ENCODE measurements around the gene MS4A18. TPM values are rescaled to one million over a fixed set of nuclear protein-coding genes. Genes with fewer than 3 reads are reported as not detected.

The MS4A18 gene
- total RNA-seq, 2 experiments from 2014 or later = not detected

- TF ChIP-seq CTCF (IDR thresholded peaks at IDR 0.05) = no peak
- Mint-ChIP-seq H3K27me3 (peaks cover 25% of the 10 kb centered on the region), H3K36me3 (ENCODE audit: low read depth) (no peaks in the 10 kb centered on the region), H3K9me3 (no peaks in the 10 kb centered on the region), H3K4me1 (ENCODE audit: low read depth) (no peaks in the 10 kb centered on the region), H3K27ac (no peak overlapping the region), H3K4me3 (no peak overlapping the region)
- ATAC-seq (no peak), DNase-seq (no peak)
- CTCF ChIA-PET = interaction anchor here (1.0 to 9.7 kb wide), 5 partner anchors 15 to 69 kb away, joined by 3 to 116 read pairs (median 4); partner anchors contain the start of gene MS4A8
- POLR2A ChIA-PET = no interaction called here
- intact Hi-C loops (cut with micrococcal nuclease) = loop anchor here (10.0 kb wide), 1 partner anchor 63 kb away; no protein-coding TSS in a partner anchor
Observed at GRCh38 chr11:60761436-60762190, 37.1 kb downstream of the MS4A18 start.

GRCh38 chr11:60762851-60763691 lies 38.6 kb downstream of the MS4A18 start:
- ChIA-PET POLR2A (no interaction called here), CTCF (interaction anchor here (0.6 to 9.7 kb wide), 15 partner anchors 9 to 135 kb away, joined by 3 to 116 read pairs (median 3); partner anchors contain the start of gene MS4A8)
- Mint-ChIP-seq H3K9me3 (no peaks in the 10 kb centered on the region), H3K4me3 (no peak overlapping the region), H3K4me1 (ENCODE audit: low read depth) (no peaks in the 10 kb centered on the region), H3K36me3 (ENCODE audit: low read depth) (no peaks in the 10 kb centered on the region), H3K27ac (no peak overlapping the region), H3K27me3 (peaks cover 27% of the 10 kb centered on the region)
- DNase-seq (no peak), ATAC-seq (peak; percentile 39)
- intact Hi-C loops (cut with micrococcal nuclease) = loop anchor here (10.0 kb wide), 1 partner anchor 62 kb away; no protein-coding TSS in a partner anchor
- no peak for TF ChIP-seq CTCF (IDR thresholded peaks at IDR 0.05)

- Mint-ChIP-seq H3K27me3 (peaks cover 24% of the 10 kb centered on the region), H3K27ac (no peak overlapping the region), H3K9me3 (no peaks in the 10 kb centered on the region), H3K4me3 (no peak overlapping the region), H3K4me1 (ENCODE audit: low read depth) (no peaks in the 10 kb centered on the region), H3K36me3 (ENCODE audit: low read depth) (no peaks in the 10 kb centered on the region)
- intact Hi-C loops (cut with micrococcal nuclease) = loop anchor here (10.0 kb wide), 1 partner anchor 61 kb away; no protein-coding TSS in a partner anchor
- no peak for TF ChIP-seq CTCF (IDR thresholded peaks at IDR 0.05)
- ChIA-PET POLR2A (no interaction called here), CTCF (interaction anchor here (0.6 to 9.7 kb wide), 8 partner anchors 10 to 135 kb away, joined by 3 to 116 read pairs (median 4); no protein-coding TSS in a partner anchor)
- DNase-seq (no peak), ATAC-seq (no peak)
Observed at GRCh38 chr11:60763692-60764369, 39.3 kb downstream of the MS4A18 start.

GRCh38 chr11:60764879-60765278 lies 40.4 kb downstream of the MS4A18 start:
- H3K4me1 Mint-ChIP-seq (ENCODE audit: low read depth) = no peaks in the 10 kb centered on the region
- no peaks in the 10 kb centered on the region for H3K9me3 Mint-ChIP-seq
- ChIA-PET POLR2A (no interaction called here), CTCF (interaction anchor here (1.2 to 9.7 kb wide), 3 partner anchors 8 to 12 kb away, joined by 3 to 116 read pairs (median 5); partner anchors contain the start of gene MS4A15)
- peaks cover 15% of the 10 kb centered on the region for H3K27me3 Mint-ChIP-seq
- intact Hi-C loops (cut with micrococcal nuclease) = loop anchor here (10.0 kb wide), 1 partner anchor 60 kb away; no protein-coding TSS in a partner anchor
- DNase-seq (no peak), ATAC-seq (no peak)
- no peak overlapping the region for H3K27ac Mint-ChIP-seq
- H3K4me3 Mint-ChIP-seq = no peak overlapping the region
- TF ChIP-seq CTCF (IDR thresholded peaks at IDR 0.05) = no peak
- H3K36me3 Mint-ChIP-seq (ENCODE audit: low read depth) = no peaks in the 10 kb centered on the region
